Spleen (tissue), 7 donors: ENCODE results near the gene MED10.

Source experiments
- CTCF ChIP-seq, 11 experiments: fragments of 200-600 bp in 7 of 11; fragments of 450-650 bp in 4 of 11; sonication (generic) in 4 of 11; IDR thresholded peaks in 8 of 11; conservative IDR thresholded peaks in 3 of 11; 1 replicate in 7 of 11; 2 replicates in 4 of 11; pipeline versions ENCODE4 v1.4.0 to v1.8.0; 2016 to 2021; ENCODE audit warnings: antibody characterized with exemption in 11 of 11, inconsistent platforms in 4 of 11, mild to moderate bottlenecking in 1 of 11
- POLR2A ChIP-seq, 3 donors: fragments of 450-650 bp; IDR thresholded peaks; one replicate each; pipeline ENCODE4 v1.5.1; 2017; ENCODE audit warnings: antibody characterized with exemption in 3 of 3, mild to moderate bottlenecking in 1 of 3
- POLR2AphosphoS5 ChIP-seq, 3 donors: sonication (generic); formaldehyde crosslinking; IDR thresholded peaks; one replicate each; pipeline ENCODE4 v1.5.1; 2017; ENCODE audit warnings: antibody characterized with exemption in 3 of 3
- donor health status: DM: no; HTN: no; CAD: no; lungs with moderate emphysema.
- donor health status: DM: no; HTN: no; CAD: no.
- donor health status: DM: no; HTN: no; CAD: no.

- TF ChIP-seq CTCF (IDR thresholded peaks at IDR 0.05 in 8 of 11, conservative IDR thresholded peaks at IDR 0.05 in 3 of 11) (no peak), POLR2A (IDR thresholded peaks at IDR 0.05) (no peak), POLR2AphosphoS5 (IDR thresholded peaks at IDR 0.05) (no peak)
These were observed 804 bp downstream of the MED10 start for GRCh38 chr5:6377582-6377904.
